ENCODE results near the gene FAS.

FAS gene

GRCh38 chr10:89047397-89047796 is 56.8 kb downstream of the FAS start:
- TF ChIP-seq, protein P1, sequence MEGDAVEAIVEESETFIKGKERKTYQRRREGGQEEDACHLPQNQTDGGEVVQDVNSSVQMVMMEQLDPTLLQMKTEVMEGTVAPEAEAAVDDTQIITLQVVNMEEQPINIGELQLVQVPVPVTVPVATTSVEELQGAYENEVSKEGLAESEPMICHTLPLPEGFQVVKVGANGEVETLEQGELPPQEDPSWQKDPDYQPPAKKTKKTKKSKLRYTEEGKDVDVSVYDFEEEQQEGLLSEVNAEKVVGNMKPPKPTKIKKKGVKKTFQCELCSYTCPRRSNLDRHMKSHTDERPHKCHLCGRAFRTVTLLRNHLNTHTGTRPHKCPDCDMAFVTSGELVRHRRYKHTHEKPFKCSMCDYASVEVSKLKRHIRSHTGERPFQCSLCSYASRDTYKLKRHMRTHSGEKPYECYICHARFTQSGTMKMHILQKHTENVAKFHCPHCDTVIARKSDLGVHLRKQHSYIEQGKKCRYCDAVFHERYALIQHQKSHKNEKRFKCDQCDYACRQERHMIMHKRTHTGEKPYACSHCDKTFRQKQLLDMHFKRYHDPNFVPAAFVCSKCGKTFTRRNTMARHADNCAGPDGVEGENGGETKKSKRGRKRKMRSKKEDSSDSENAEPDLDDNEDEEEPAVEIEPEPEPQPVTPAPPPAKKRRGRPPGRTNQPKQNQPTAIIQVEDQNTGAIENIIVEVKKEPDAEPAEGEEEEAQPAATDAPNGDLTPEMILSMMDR (conservative IDR thresholded peaks at IDR 0.05; ENCODE audit: low read length) = no peak
- no peak overlapping the region for H3K4me3 ChIP-seq (ENCODE audit: low read length)
- DNase-seq (ENCODE audit: low read depth) = peak; percentile 64

GRCh38 chr10:89051593-89051992 is 61.0 kb downstream of the FAS start:
- no peak overlapping the region for H3K4me3 ChIP-seq (ENCODE audit: low read length)
- TF ChIP-seq, protein P1 (conservative IDR thresholded peaks at IDR 0.05; ENCODE audit: low read length) = no peak
- no peak for DNase-seq (ENCODE audit: low read depth)

GRCh38 chr10:89053555-89053954 is 63.0 kb downstream of the FAS start:
- no peak for DNase-seq (ENCODE audit: low read depth)
- TF ChIP-seq, protein P1 (conservative IDR thresholded peaks at IDR 0.05; ENCODE audit: low read length) = no peak
- no peak overlapping the region for H3K4me3 ChIP-seq (ENCODE audit: low read length)

- no peak overlapping the region for H3K4me3 ChIP-seq (ENCODE audit: low read length)
- TF ChIP-seq, protein P1 (conservative IDR thresholded peaks at IDR 0.05; ENCODE audit: low read length) = no peak
- no peak for DNase-seq (ENCODE audit: low read depth)
These were observed 64.6 kb downstream of the FAS start for GRCh38 chr10:89055159-89055558.

- no peak for DNase-seq (ENCODE audit: low read depth)
- TF ChIP-seq, protein P1 (conservative IDR thresholded peaks at IDR 0.05; ENCODE audit: low read length) = no peak
These were observed 72.3 kb downstream of the FAS start for GRCh38 chr10:89062861-89063260.

DNA sequence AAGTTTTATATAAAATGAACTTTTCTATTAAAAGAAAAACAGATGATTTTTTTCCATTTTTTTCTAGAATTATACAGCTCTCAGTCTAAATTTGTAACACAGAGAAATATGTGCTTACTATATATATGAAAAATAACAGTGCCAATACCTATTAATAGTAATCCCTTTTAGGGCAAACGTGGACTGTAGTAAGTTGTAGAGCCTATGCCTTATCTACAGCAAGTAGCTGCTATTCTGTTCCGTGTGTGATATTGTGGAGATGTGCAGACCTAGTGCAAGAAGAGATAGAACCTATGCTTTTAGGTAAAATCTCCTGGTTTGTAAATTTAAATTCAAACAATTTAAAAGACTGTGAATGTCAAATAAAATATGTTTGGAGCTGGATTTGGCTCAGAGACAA is 72.9 kb downstream of the FAS start:
- no peak overlapping the region for H3K4me3 ChIP-seq (ENCODE audit: low read length)
- TF ChIP-seq, protein P1 (conservative IDR thresholded peaks at IDR 0.05; ENCODE audit: low read length) = no peak
- no peak for DNase-seq (ENCODE audit: low read depth)

More at GRCh38 chr10:89062861-89063260, 72.3 kb downstream of the FAS start:
- H3K4me3 ChIP-seq (ENCODE audit: low read length) = no peak overlapping the region

GRCh38 chr10:89064748-89065147 is 74.2 kb downstream of the FAS start:
- DNase-seq (ENCODE audit: low read depth) = peak; percentile 31
- TF ChIP-seq, protein P1 (conservative IDR thresholded peaks at IDR 0.05; ENCODE audit: low read length) = no peak

More at GRCh38 chr10:89064748-89065147, 74.2 kb downstream of the FAS start:
- H3K4me3 ChIP-seq (ENCODE audit: low read length) = no peak overlapping the region
